Esophagus muscularis mucosa (tissue), 3 donors: ENCODE data around the gene LPCAT1.

Experiments used
- POLR2AphosphoS5 ChIP-seq, 2 donors: sonication (generic); formaldehyde crosslinking; IDR thresholded peaks; one replicate each; pipeline ENCODE4 v1.6.1; 2017; ENCODE audit warnings: antibody characterized with exemption in 2 of 2
- TF ChIP-seq, protein P1 (sequence below), 3 experiments: fragments of 200-600 bp in 2 of 3; fragments of 450-650 bp in 1 of 3; sonication (generic) in 2 of 3; IDR thresholded peaks; one replicate each; pipeline ENCODE4 v1.5.1; 2017 to 2019; ENCODE audit warnings: antibody characterized with exemption in 3 of 3, mild to moderate bottlenecking in 2 of 3, moderate library complexity in 1 of 3

- TF ChIP-seq, protein P1, sequence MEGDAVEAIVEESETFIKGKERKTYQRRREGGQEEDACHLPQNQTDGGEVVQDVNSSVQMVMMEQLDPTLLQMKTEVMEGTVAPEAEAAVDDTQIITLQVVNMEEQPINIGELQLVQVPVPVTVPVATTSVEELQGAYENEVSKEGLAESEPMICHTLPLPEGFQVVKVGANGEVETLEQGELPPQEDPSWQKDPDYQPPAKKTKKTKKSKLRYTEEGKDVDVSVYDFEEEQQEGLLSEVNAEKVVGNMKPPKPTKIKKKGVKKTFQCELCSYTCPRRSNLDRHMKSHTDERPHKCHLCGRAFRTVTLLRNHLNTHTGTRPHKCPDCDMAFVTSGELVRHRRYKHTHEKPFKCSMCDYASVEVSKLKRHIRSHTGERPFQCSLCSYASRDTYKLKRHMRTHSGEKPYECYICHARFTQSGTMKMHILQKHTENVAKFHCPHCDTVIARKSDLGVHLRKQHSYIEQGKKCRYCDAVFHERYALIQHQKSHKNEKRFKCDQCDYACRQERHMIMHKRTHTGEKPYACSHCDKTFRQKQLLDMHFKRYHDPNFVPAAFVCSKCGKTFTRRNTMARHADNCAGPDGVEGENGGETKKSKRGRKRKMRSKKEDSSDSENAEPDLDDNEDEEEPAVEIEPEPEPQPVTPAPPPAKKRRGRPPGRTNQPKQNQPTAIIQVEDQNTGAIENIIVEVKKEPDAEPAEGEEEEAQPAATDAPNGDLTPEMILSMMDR (IDR thresholded peaks at IDR 0.05), result no peak
- no peak for TF ChIP-seq POLR2AphosphoS5 (IDR thresholded peaks at IDR 0.05)
Observed at GRCh38 chr5:1470762-1471211, 53.0 kb downstream of the LPCAT1 start.
